AG10803 (cell line): Measurements from ENCODE around the gene CDC23.
"Not testable (repeated sequence)": the region's sequence is repeated elsewhere in the genome, so short reads cannot be mapped to it uniquely, and the experiment has no call there.

Experiments used
- DNase-seq: peaks from one replicate; pipeline ENCODE4 v3.0.0; 2010; ENCODE audit warnings: low read depth
- H3K4me3 ChIP-seq: 2 replicates; pipeline ENCODE4 v1.5.1; 2011; ENCODE audit warnings: mild to moderate bottlenecking, low read length, control low read depth
- CTCF ChIP-seq: conservative IDR thresholded peaks from 2 replicates; pipeline ENCODE4 v1.5.1; 2011; ENCODE audit warnings: mild to moderate bottlenecking, low read length, control low read depth, inconsistent platforms

Gene CDC23

DNA sequence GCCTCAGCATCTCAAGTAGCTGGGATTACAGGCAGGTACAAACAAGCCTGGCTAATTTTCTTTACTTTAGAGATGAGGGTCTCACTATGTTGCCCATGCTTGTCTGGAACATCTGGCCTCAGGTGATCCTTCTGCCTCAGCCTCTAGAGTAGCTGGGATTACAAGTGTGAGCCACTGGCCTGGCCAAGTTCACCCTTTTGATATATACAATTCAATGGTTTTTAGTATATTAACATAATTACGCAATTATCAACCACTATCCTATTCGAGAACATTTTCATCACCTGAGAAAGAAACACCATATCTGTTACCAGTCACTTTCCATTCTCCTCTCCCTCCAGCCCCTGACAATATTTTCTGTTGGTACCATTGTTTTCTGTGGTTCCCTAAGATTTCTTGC, 3.7 kb upstream of the CDC23 start:
- H3K4me3 ChIP-seq, result no peak overlapping the region
- DNase-seq, result no peak
- no peak for TF ChIP-seq CTCF

DNA sequence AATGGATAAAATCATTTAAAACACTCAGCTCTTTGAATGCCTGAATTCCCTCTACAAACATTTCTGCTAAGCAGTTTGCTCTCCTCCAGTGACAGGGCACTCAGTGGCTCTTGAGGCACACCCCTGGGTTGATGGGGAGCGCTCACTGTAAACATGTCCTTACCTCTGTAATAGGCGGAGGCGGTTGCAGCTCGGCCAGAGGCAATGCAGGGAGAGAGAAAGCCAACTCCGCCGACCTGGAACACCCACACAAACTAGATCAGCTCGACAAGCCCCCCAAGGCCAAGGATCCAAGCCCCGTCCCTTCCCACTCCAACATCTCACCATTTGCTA, 329 bp downstream of the CDC23 start:
- peak; percentile 4 for DNase-seq
- peak overlapping the region; percentile 81 for H3K4me3 ChIP-seq
- no peak for TF ChIP-seq CTCF

GRCh38 chr5:138210985-138211384, 2.1 kb downstream of the CDC23 start:
- DNase-seq, result no peak
- H3K4me3 ChIP-seq, result no peak overlapping the region
- TF ChIP-seq CTCF, result no peak

- not testable (repeated sequence) for H3K4me3 ChIP-seq, DNase-seq
Observed at GRCh38 chr5:138193859-138194258, 19.3 kb downstream of the CDC23 start.

DNA sequence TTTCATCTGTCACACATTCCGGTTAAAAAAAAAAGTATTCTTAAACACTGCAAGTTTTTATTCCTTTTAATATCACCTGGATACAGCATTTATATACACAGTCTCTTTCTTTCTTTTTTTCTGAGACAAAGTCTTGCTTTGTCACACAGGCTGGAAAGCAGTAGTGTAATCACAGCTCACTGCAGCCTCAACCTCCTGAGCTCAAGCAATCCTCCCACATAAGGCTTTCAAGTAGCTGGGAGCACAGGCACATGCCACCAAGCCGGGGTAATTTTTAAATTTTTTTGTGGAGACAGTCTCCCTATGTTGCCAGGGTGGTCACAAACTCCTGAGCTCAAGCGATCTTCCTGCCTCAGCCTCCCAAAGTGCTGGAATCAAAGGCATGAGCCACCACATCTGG, 20.3 kb downstream of the CDC23 start:
- no peak for TF ChIP-seq CTCF
- no peak for DNase-seq
- no peak overlapping the region for H3K4me3 ChIP-seq

- DNase-seq, result no peak
- no peak overlapping the region for H3K4me3 ChIP-seq
- no peak for TF ChIP-seq CTCF
Observed at GRCh38 chr5:138188626-138189025, 24.5 kb downstream of the CDC23 start.

DNA sequence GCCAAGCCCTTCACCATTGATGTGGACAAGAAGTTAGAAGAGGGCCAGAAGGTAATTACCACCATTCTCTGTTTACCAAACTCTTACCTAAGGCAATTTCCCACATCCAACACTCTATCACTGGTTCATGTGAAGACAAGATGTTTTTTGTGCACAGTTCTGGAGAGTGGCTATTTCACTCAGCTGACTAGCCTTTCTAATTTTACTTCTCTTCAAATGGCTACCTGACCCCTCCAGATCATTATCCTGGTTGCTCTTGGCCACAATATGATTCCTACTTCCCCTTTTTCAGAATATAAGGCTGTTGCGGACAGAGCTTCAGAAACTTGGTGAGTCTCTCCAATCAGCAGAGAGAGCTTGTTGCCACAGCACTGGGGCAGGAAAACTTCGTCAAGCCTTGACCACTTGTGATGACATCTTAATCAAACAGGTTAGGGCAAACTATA, 27.1 kb downstream of the CDC23 start:
- TF ChIP-seq CTCF, result no peak
- H3K4me3 ChIP-seq, result no peak overlapping the region
- no peak for DNase-seq

GRCh38 chr5:138182808-138183207, 30.3 kb downstream of the CDC23 start:
- no peak overlapping the region for H3K4me3 ChIP-seq
- no peak for DNase-seq
- no peak for TF ChIP-seq CTCF
